Colonic mucosa (tissue), 4 donors: ENCODE measurements around the gene EVL. TPM values are rescaled to one million over a fixed set of nuclear protein-coding genes. Genes with fewer than 3 reads are reported as not detected.

Experiments
- DNase-seq: peaks from one replicate; pipeline ENCODE4 v3.0.0-alpha.2; 2020
- H3K27ac ChIP-seq: fragments of 200-600 bp; one replicate; pipeline ENCODE4 v1.8.0; 2021
- H3K27me3 ChIP-seq: fragments of 200-600 bp; one replicate; pipeline ENCODE4 v1.8.0; 2021
- H3K36me3 ChIP-seq: fragments of 200-600 bp; one replicate; pipeline ENCODE4 v1.8.0; 2021
- H3K4me1 ChIP-seq: fragments of 200-600 bp; one replicate; pipeline ENCODE4 v1.8.0; 2021; ENCODE audit warnings: mild to moderate bottlenecking
- H3K4me3 ChIP-seq: fragments of 200-600 bp; one replicate; pipeline ENCODE4 v1.8.0; 2021
- H3K9ac ChIP-seq, 2 donors: one replicate each; pipeline ENCODE4 v1.7.0; 2013; ENCODE audit warnings: control low read depth in 2 of 2, low read depth in 2 of 2, low read length in 2 of 2
- H3K9me3 ChIP-seq: fragments of 200-600 bp; one replicate; pipeline ENCODE4 v1.8.0; 2021
- intact Hi-C: fragments of 100-400 bp; cut with DNase I; formaldehyde crosslinking; loops from one replicate; pipeline ENCODE4 v1.14.1; 2022
- total RNA-seq, 2 donors: library from RNA; stranded (reverse); fragmentation: NEBNext Ultra II Directional in 1 of 2; extraction: Animal tissue kit (Norgen Biotek cat#: 25700) in 1 of 2; gene quantifications; one replicate each; pipeline ENCODE4 v1.2.1, GENCODE V29; 2021
- TF ChIP-seq, protein P1 (sequence below): fragments of 200-600 bp; IDR thresholded peaks from one replicate; pipeline ENCODE4 v1.8.0; 2022; ENCODE audit warnings: antibody characterized with exemption, mild to moderate bottlenecking
- donor health status: healthy.
- donor health status: DM: no; HTN: no; CAD: no.
- donor health status: DM: no; HTN: no; CAD: no.

The EVL gene
- total RNA-seq, 2 donors from 2014 or later = 13.7 to 15.4 TPM

DNA sequence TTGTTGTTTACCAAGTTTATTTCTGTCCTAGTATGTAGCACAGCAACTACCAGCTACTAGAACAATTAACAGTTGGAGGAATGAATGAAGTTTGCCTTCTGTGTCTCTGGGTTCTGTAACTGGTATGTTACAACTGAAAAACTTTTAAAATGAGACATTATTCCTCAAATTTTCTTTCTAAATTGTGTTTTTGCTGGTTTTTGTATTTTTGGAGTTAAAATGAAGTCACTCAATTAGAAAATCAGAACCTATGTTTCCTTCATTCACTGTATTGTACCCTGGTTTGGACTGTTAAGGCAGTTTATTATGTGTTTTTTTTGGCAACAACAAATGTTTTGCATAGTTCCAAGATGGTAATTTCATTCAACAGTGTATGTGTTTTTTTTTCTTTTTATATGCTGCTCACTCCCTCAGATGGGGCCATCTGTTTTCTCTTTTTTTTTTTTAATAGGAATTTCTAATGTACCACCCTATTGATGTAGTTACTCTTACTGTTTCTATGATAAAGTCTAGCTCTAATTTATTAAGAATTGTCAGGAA is 30.2 kb upstream of the EVL start:
- Histone ChIP-seq H3K36me3 (no peaks in the 10 kb centered on the region), H3K4me1 (no peaks in the 10 kb centered on the region), H3K27ac (no peak overlapping the region), H3K9ac (no peak overlapping the region), H3K27me3 (no peaks in the 10 kb centered on the region), H3K9me3 (no peaks in the 10 kb centered on the region), H3K4me3 (no peak overlapping the region)
- DNase-seq = no peak
- intact Hi-C loops = no loop called here
- TF ChIP-seq, protein P1, sequence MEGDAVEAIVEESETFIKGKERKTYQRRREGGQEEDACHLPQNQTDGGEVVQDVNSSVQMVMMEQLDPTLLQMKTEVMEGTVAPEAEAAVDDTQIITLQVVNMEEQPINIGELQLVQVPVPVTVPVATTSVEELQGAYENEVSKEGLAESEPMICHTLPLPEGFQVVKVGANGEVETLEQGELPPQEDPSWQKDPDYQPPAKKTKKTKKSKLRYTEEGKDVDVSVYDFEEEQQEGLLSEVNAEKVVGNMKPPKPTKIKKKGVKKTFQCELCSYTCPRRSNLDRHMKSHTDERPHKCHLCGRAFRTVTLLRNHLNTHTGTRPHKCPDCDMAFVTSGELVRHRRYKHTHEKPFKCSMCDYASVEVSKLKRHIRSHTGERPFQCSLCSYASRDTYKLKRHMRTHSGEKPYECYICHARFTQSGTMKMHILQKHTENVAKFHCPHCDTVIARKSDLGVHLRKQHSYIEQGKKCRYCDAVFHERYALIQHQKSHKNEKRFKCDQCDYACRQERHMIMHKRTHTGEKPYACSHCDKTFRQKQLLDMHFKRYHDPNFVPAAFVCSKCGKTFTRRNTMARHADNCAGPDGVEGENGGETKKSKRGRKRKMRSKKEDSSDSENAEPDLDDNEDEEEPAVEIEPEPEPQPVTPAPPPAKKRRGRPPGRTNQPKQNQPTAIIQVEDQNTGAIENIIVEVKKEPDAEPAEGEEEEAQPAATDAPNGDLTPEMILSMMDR = no peak

DNA sequence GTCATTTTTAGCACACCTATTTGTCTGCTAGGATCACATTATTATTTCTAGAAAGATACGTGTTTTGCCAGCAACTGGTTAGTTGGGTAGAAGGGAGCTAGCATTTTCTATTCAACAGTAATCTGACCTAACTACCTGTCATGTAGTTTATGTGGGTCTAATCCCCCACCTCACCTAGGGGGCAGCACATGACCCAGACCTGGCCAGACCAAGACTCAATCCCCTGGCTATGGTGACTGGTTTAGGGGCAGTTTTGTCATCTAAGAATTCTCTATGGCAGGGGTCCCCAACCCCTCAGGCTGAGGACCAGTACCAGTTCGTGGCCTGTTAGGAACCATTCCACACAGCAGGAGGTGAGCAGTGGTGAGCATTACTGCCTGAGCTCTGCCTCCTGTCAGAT is 29.5 kb upstream of the EVL start:
- Histone ChIP-seq H3K9me3 (no peaks in the 10 kb centered on the region), H3K4me3 (no peak overlapping the region), H3K36me3 (no peaks in the 10 kb centered on the region), H3K4me1 (no peaks in the 10 kb centered on the region), H3K27ac (no peak overlapping the region), H3K27me3 (no peaks in the 10 kb centered on the region), H3K9ac (no peak overlapping the region)
- TF ChIP-seq, protein P1 = no peak
- no peak for DNase-seq
- intact Hi-C loops = no loop called here

DNA sequence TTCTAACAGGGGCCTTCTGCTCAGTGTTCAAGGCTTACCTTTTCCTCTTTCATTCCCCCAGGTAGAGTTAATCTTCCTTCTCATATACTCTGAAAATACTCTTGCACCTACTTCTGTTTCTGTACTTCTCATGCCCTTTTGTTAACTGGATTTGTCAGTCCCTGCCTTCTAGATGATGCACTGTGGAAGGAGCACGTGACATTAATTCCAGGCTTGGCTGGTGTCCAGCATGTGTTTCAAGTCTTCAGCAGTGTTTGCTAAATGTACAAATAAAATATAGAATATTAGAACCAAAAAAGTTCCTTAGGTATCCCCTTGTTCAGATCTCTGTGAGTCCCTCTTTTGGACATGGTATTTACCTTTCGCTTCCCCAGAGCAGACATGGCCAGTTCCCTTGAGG is 27.9 kb upstream of the EVL start:
- TF ChIP-seq, protein P1 = no peak
- H3K4me1 ChIP-seq = no peaks in the 10 kb centered on the region
- H3K4me3 ChIP-seq = no peak overlapping the region
- no peak overlapping the region for H3K9ac ChIP-seq
- no peak for DNase-seq
- H3K9me3 ChIP-seq = no peaks in the 10 kb centered on the region
- intact Hi-C loops = no loop called here
- H3K36me3 ChIP-seq = no peaks in the 10 kb centered on the region
- H3K27me3 ChIP-seq = no peaks in the 10 kb centered on the region
- no peak overlapping the region for H3K27ac ChIP-seq

DNA sequence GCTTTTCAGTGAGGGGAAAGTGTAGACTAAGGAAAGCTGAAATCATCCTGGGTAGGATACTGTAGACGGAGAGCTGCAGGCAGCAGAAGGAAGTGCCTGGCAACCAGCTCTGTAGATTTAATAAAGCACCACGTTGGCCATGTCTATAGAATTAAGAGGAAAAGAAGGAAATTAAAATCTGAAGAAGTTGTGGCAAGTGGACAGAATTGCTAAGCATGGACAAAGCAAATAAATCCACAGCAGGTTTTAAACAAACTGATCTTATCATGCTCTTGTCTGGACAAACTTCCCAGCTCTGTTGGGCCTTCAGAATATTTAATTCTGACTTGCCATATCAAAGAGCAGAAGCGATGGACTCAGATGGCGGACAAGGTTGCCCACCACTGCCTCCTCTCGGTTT is 27.2 kb upstream of the EVL start:
- intact Hi-C loops = no loop called here

DNA sequence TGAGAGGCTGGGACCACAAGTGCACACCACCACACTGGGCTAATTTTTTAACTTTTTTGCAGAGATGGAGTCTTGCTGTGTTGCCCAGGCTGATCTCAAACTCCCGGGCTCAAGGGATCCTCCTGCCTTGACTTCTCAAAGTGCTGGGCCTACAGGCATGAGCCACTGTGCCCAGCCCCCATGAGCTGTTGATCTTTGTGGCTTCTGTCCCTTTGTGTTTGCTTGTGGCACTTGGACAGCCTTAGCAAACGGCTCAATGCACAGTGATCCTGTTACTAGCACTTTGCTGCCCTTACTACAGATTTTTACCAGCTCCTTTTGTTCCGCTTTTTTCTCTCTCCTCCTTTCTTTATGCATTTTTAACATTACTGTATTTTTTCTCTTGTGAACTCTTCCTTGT is 25.3 kb upstream of the EVL start:
- intact Hi-C loops = no loop called here
- no peaks in the 10 kb centered on the region for H3K36me3 ChIP-seq
- no peaks in the 10 kb centered on the region for H3K4me1 ChIP-seq
- H3K27me3 ChIP-seq = no peaks in the 10 kb centered on the region
- no peak overlapping the region for H3K9ac ChIP-seq
- H3K4me3 ChIP-seq = no peak overlapping the region
- H3K9me3 ChIP-seq = no peaks in the 10 kb centered on the region
- no peak overlapping the region for H3K27ac ChIP-seq
- DNase-seq = no peak
- TF ChIP-seq, protein P1 = no peak

More for the DNA sequence above, 27.2 kb upstream of the EVL start:
- Histone ChIP-seq H3K27me3 (no peaks in the 10 kb centered on the region), H3K4me3 (no peak overlapping the region), H3K9me3 (no peaks in the 10 kb centered on the region), H3K27ac (no peak overlapping the region), H3K4me1 (no peaks in the 10 kb centered on the region), H3K9ac (no peak overlapping the region), H3K36me3 (no peaks in the 10 kb centered on the region)
- DNase-seq = no peak
- TF ChIP-seq, protein P1 = no peak
